WTC11 (cell line): Measurements from ENCODE around the gene APCDD1.

Source experiments
- ATF1 ChIP-seq: sonication (generic); formaldehyde crosslinking; IDR thresholded peaks from 2 replicates; pipeline ENCODE4 v1.8.1; 2023; ENCODE audit warnings: mild to moderate bottlenecking, moderate library complexity, missing genetic modification reagents
- ELF4 ChIP-seq: sonication (generic); formaldehyde crosslinking; IDR thresholded peaks from 2 replicates; pipeline ENCODE4 v1.8.1; 2022; ENCODE audit warnings: low read depth, mild to moderate bottlenecking, moderate library complexity, missing genetic modification reagents
- MXD4 ChIP-seq: fragments of 250-450 bp; sonication (Bioruptor Pico); IDR thresholded peaks from 2 replicates; pipeline ENCODE4 v1.8.0; 2021; ENCODE audit warnings: mild to moderate bottlenecking, moderate library complexity, borderline replicate concordance
- NR2C2 ChIP-seq: sonication (generic); formaldehyde crosslinking; IDR thresholded peaks from 2 replicates; pipeline ENCODE4 v1.8.0; 2022; ENCODE audit warnings: mild to moderate bottlenecking, missing genetic modification reagents
- ZNF121 ChIP-seq: sonication (generic); formaldehyde crosslinking; IDR thresholded peaks from 2 replicates; pipeline ENCODE4 v1.8.0; 2023; ENCODE audit warnings: missing genetic modification reagents
- ZNF232 ChIP-seq: sonication (generic); formaldehyde crosslinking; IDR thresholded peaks from 2 replicates; pipeline ENCODE4 v1.8.0; 2022; ENCODE audit warnings: mild to moderate bottlenecking, missing genetic modification reagents
- ZNF416 ChIP-seq: fragments of 250-450 bp; sonication (Bioruptor Pico); IDR thresholded peaks from 2 replicates; pipeline ENCODE4 v1.9.0; 2021; ENCODE audit warnings: mild to moderate bottlenecking, inconsistent platforms
- TF ChIP-seq, protein P1 (sequence below): fragments of 200-600 bp; IDR thresholded peaks from 2 replicates; pipeline ENCODE4 v1.8.0; 2022; ENCODE audit warnings: antibody characterized with exemption
- TF ChIP-seq, protein P2 (sequence below): sonication (generic); formaldehyde crosslinking; IDR thresholded peaks from 2 replicates; pipeline ENCODE4 v1.8.1; 2022; ENCODE audit warnings: low read depth, mild to moderate bottlenecking, moderate library complexity, missing genetic modification reagents, borderline replicate concordance
- TF ChIP-seq, protein P3 (sequence below): sonication (generic); formaldehyde crosslinking; IDR thresholded peaks from 2 replicates; pipeline ENCODE4 v1.8.0; 2022; ENCODE audit warnings: mild to moderate bottlenecking, missing genetic modification reagents
- TF ChIP-seq, protein P4 (sequence below): sonication (generic); formaldehyde crosslinking; IDR thresholded peaks from 2 replicates; pipeline ENCODE4 v1.8.1; 2022; ENCODE audit warnings: mild to moderate bottlenecking, missing genetic modification reagents, moderate library complexity, borderline replicate concordance

DNA sequence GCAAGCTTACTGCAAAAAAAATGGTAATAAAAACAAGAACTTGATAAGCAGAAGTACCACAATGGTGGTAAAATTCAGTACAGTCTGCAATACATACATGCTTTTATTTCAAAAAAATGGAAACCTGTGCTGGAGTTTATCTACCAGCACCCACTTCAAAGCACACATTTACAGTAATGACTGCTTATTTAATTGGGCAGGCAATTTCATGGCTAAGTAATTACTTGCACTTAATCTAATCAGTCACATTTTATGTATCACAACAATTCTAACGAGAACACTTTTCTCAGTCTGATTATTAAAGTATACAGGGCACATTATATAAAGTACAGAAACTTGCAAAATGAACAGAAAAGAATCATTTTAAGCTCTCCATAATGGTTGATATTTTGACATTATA, 5.2 kb downstream of the APCDD1 start:
- TF ChIP-seq, protein P1, sequence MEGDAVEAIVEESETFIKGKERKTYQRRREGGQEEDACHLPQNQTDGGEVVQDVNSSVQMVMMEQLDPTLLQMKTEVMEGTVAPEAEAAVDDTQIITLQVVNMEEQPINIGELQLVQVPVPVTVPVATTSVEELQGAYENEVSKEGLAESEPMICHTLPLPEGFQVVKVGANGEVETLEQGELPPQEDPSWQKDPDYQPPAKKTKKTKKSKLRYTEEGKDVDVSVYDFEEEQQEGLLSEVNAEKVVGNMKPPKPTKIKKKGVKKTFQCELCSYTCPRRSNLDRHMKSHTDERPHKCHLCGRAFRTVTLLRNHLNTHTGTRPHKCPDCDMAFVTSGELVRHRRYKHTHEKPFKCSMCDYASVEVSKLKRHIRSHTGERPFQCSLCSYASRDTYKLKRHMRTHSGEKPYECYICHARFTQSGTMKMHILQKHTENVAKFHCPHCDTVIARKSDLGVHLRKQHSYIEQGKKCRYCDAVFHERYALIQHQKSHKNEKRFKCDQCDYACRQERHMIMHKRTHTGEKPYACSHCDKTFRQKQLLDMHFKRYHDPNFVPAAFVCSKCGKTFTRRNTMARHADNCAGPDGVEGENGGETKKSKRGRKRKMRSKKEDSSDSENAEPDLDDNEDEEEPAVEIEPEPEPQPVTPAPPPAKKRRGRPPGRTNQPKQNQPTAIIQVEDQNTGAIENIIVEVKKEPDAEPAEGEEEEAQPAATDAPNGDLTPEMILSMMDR = no peak
- TF ChIP-seq ZNF121 (CRISPR knock-in tag) (no peak), MXD4 (CRISPR knock-in tag) (no peak), ZNF232 (CRISPR knock-in tag) (no peak), ELF4 (CRISPR knock-in tag) (no peak), NR2C2 (CRISPR knock-in tag) (no peak), ZNF416 (CRISPR knock-in tag) (no peak), ATF1 (CRISPR knock-in tag) (no peak)
- TF ChIP-seq, protein P2, sequence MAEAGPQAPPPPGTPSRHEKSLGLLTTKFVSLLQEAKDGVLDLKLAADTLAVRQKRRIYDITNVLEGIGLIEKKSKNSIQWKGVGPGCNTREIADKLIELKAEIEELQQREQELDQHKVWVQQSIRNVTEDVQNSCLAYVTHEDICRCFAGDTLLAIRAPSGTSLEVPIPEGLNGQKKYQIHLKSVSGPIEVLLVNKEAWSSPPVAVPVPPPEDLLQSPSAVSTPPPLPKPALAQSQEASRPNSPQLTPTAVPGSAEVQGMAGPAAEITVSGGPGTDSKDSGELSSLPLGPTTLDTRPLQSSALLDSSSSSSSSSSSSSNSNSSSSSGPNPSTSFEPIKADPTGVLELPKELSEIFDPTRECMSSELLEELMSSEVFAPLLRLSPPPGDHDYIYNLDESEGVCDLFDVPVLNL = no peak
- TF ChIP-seq, protein P3, sequence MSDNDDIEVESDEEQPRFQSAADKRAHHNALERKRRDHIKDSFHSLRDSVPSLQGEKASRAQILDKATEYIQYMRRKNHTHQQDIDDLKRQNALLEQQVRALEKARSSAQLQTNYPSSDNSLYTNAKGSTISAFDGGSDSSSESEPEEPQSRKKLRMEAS (CRISPR knock-in tag) = no peak
- TF ChIP-seq, protein P4, sequence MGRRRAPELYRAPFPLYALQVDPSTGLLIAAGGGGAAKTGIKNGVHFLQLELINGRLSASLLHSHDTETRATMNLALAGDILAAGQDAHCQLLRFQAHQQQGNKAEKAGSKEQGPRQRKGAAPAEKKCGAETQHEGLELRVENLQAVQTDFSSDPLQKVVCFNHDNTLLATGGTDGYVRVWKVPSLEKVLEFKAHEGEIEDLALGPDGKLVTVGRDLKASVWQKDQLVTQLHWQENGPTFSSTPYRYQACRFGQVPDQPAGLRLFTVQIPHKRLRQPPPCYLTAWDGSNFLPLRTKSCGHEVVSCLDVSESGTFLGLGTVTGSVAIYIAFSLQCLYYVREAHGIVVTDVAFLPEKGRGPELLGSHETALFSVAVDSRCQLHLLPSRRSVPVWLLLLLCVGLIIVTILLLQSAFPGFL = no peak
